Measurements from ENCODE around the gene EPAS1. TPM values are rescaled to one million over a fixed set of nuclear protein-coding genes. Genes with fewer than 3 reads are reported as not detected.
A peak's percentile ranks its signal among the peaks of the same experiment; 100 is the strongest.

Gene EPAS1
- total and polyA plus RNA-seq, 2 of the 13 experiments (the other 11 are each of a cell fraction or from before 2014, with no cell fraction given), result 47.1 to 182 TPM

DNA sequence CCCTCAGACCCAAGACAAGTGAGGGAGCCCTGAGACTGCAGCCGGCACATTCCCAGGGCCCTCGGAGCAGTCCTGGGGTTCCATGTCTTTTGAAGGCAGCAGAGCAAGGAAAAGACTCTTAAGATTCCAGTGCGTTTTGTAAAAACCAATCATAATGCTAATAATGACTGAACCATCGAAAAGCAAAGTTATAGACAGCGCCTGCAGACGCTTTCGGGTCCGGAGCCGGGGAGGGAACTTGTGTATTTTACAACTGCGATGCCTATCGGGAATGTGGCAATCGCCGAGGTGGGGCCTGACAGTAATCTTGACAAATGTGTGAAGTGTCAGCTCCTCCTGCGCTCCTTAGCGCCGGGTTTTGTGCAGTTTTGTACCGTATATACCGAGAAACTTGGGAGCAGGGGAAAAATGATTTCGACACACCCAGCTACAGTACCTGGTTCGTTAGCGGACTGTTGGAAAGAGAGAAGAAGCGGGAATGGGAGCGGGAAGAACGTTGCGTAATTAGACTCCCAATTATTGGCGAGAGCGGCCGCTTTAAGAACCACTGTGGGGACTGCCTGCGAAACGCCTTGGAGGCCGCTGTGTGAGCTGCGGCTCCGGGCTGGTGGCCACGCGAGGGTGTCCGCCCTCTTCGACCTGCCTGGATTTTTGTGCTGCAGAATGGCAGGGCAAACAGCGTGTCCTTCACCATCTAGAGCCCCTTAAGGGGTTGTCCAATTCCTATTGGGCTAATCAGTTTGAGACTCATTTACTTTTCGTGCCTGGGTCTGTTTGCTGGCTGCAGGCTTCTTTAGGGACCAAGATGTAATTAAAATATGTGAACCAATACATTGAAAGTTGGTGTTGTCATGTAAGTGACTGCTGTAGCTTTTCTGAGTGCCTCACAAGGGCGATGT lies 2.4 kb downstream of the EPAS1 start (continued):
- TF ChIP-seq MEIS2 (CRISPR knock-in tag; IDR thresholded peaks at IDR 0.05) (peak; percentile 42; the same call in 1 of the 2 replicates), ZNF773 (CRISPR knock-in tag; IDR thresholded peaks at IDR 0.05; ENCODE audit: borderline replicate concordance) (no peak), CAMTA2 (CRISPR knock-in tag; IDR thresholded peaks at IDR 0.05; ENCODE audit: borderline replicate concordance) (no peak), ZNF609 (CRISPR knock-in tag; IDR thresholded peaks at IDR 0.05; ENCODE audit: borderline replicate concordance) (peak; percentile 11; the same call in 1 of the 2 replicates), ZNF557 (CRISPR knock-in tag; IDR thresholded peaks at IDR 0.05) (no peak), ZNF18 (CRISPR knock-in tag; IDR thresholded peaks at IDR 0.05; ENCODE audit: insufficient replicate concordance) (no peak), ZNF530 (CRISPR knock-in tag; IDR thresholded peaks at IDR 0.05; ENCODE audit: low read depth) (0 out of 2 replicates have a peak, but pooled peaks have one; percentile 62), BRF2 (CRISPR knock-in tag; IDR thresholded peaks at IDR 0.05) (no peak), CREB3 (CRISPR knock-in tag; IDR thresholded peaks at IDR 0.05) (no peak), HNRNPK (IDR thresholded peaks at IDR 0.05; ENCODE audit: low read depth, low read length, poor library complexity, severe bottlenecking) (no peak), FOXP1 (IDR thresholded peaks at IDR 0.05) (no peak), FOXP1 (CRISPR knock-in tag; IDR thresholded peaks at IDR 0.05) (no peak), SMAD1 (CRISPR knock-in tag; IDR thresholded peaks at IDR 0.05; ENCODE audit: borderline replicate concordance, low read depth) (no peak)
